ENCODE measurements around the gene MMP25. TPM values are rescaled to one million over a fixed set of nuclear protein-coding genes. Genes with fewer than 3 reads are reported as not detected.

Gene MMP25
- total and polyA plus RNA-seq, 9 of the 15 experiments (the other 6 are each of a cell fraction or from before 2014, with no cell fraction given) = 0.03 to 0.04 TPM; not detected in 7

DNA sequence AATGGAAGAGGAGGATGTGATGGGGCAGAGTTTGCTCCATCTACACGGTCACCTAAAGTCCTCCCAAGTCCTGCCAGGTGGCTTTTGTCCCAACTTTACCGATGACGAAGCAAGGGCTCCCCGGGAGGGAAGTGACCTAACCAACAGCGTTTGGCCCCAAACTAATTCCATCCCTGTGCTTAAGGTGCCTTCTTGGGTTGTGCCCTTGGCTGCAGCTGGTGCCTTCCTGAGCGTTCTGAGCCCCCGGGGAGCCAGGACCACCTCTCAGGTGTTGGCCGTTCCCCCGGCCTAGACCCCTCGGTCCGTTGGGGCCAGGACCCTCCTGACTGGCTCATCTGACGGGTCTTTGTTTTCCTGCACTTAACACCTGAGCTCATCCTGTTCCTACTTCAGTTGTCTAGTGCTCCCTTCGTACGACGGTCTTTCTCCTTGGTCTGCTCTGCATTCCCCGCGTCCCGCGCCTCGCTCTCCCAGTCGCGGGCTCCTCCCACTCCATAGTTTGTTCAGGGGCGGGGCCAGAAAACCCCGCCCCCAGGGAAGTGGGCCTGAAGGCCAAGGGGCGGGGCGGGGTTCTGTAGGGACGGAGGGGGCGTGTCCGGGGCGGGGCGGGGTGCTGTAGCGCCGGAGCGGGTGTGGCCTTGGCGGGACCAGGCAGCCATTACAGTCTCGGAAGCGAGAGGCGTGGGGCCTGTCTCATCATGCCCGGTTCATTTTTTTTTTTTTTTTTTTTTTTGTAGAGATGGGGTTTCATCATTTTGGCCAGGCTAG, 53.6 kb downstream of the MMP25 start (continued):
- TF ChIP-seq, protein P1, sequence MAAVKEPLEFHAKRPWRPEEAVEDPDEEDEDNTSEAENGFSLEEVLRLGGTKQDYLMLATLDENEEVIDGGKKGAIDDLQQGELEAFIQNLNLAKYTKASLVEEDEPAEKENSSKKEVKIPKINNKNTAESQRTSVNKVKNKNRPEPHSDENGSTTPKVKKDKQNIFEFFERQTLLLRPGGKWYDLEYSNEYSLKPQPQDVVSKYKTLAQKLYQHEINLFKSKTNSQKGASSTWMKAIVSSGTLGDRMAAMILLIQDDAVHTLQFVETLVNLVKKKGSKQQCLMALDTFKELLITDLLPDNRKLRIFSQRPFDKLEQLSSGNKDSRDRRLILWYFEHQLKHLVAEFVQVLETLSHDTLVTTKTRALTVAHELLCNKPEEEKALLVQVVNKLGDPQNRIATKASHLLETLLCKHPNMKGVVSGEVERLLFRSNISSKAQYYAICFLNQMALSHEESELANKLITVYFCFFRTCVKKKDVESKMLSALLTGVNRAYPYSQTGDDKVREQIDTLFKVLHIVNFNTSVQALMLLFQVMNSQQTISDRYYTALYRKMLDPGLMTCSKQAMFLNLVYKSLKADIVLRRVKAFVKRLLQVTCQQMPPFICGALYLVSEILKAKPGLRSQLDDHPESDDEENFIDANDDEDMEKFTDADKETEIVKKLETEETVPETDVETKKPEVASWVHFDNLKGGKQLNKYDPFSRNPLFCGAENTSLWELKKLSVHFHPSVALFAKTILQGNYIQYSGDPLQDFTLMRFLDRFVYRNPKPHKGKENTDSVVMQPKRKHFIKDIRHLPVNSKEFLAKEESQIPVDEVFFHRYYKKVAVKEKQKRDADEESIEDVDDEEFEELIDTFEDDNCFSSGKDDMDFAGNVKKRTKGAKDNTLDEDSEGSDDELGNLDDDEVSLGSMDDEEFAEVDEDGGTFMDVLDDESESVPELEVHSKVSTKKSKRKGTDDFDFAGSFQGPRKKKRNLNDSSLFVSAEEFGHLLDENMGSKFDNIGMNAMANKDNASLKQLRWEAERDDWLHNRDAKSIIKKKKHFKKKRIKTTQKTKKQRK (IDR thresholded peaks at IDR 0.05; ENCODE audit: borderline replicate concordance, low read depth, low read length) = no peak
- TF ChIP-seq ZNF3 (CRISPR knock-in tag; IDR thresholded peaks at IDR 0.05) (no peak), FOXK1 (CRISPR knock-in tag; IDR thresholded peaks at IDR 0.05; ENCODE audit: borderline replicate concordance) (peak; percentile 52; the same call in 1 of the 2 replicates), SMARCA5 (IDR thresholded peaks at IDR 0.05) (no peak), BACH1 (tag; IDR thresholded peaks at IDR 0.05) (no peak), TGIF2 (CRISPR knock-in tag; IDR thresholded peaks at IDR 0.05) (no peak), HNRNPUL1 (IDR thresholded peaks at IDR 0.05; ENCODE audit: low read length) (no peak), CBX5 (IDR thresholded peaks at IDR 0.05; ENCODE audit: borderline replicate concordance, low read depth) (no peak), SRSF9 (IDR thresholded peaks at IDR 0.05; ENCODE audit: borderline replicate concordance, low read depth, low read length) (no peak), KLF10 (CRISPR knock-in tag; IDR thresholded peaks at IDR 0.05) (no peak), SMARCC2 (IDR thresholded peaks at IDR 0.05; ENCODE audit: low read depth) (no peak), SIRT6 (IDR thresholded peaks at IDR 0.05; ENCODE audit: low read depth, low read length) (no peak), TAF1 (IDR thresholded peaks at IDR 0.05; ENCODE audit: control insufficient read depth, extremely low read depth, insufficient read depth, low read length, severe bottlenecking) (peak; percentile 36), BCL6 (CRISPR knock-in tag; IDR thresholded peaks at IDR 0.05) (no peak)
- TF ChIP-seq, protein P2, sequence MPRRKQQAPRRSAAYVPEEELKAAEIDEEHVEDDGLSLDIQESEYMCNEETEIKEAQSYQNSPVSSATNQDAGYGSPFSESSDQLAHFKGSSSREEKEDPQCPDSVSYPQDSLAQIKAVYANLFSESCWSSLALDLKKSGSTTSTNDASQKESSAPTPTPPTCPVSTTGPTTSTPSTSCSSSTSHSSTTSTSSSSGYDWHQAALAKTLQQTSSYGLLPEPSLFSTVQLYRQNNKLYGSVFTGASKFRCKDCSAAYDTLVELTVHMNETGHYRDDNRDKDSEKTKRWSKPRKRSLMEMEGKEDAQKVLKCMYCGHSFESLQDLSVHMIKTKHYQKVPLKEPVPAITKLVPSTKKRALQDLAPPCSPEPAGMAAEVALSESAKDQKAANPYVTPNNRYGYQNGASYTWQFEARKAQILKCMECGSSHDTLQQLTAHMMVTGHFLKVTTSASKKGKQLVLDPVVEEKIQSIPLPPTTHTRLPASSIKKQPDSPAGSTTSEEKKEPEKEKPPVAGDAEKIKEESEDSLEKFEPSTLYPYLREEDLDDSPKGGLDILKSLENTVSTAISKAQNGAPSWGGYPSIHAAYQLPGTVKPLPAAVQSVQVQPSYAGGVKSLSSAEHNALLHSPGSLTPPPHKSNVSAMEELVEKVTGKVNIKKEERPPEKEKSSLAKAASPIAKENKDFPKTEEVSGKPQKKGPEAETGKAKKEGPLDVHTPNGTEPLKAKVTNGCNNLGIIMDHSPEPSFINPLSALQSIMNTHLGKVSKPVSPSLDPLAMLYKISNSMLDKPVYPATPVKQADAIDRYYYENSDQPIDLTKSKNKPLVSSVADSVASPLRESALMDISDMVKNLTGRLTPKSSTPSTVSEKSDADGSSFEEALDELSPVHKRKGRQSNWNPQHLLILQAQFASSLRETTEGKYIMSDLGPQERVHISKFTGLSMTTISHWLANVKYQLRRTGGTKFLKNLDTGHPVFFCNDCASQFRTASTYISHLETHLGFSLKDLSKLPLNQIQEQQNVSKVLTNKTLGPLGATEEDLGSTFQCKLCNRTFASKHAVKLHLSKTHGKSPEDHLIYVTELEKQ (CRISPR knock-in tag; IDR thresholded peaks at IDR 0.05) = no peak
- TF ChIP-seq, protein P3, sequence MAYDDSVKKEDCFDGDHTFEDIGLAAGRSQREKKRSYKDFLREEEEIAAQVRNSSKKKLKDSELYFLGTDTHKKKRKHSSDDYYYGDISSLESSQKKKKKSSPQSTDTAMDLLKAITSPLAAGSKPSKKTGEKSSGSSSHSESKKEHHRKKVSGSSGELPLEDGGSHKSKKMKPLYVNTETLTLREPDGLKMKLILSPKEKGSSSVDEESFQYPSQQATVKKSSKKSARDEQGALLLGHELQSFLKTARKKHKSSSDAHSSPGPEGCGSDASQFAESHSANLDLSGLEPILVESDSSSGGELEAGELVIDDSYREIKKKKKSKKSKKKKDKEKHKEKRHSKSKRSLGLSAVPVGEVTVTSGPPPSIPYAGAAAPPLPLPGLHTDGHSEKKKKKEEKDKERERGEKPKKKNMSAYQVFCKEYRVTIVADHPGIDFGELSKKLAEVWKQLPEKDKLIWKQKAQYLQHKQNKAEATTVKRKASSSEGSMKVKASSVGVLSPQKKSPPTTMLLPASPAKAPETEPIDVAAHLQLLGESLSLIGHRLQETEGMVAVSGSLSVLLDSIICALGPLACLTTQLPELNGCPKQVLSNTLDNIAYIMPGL (CRISPR knock-in tag; IDR thresholded peaks at IDR 0.05) = no peak
- TF ChIP-seq, protein P4, sequence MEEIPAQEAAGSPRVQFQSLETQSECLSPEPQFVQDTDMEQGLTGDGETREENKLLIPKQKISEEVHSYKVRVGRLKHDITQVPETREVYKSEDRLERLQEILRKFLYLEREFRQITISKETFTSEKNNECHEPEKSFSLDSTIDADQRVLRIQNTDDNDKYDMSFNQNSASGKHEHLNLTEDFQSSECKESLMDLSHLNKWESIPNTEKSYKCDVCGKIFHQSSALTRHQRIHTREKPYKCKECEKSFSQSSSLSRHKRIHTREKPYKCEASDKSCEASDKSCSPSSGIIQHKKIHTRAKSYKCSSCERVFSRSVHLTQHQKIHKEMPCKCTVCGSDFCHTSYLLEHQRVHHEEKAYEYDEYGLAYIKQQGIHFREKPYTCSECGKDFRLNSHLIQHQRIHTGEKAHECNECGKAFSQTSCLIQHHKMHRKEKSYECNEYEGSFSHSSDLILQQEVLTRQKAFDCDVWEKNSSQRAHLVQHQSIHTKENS (CRISPR knock-in tag; IDR thresholded peaks at IDR 0.05) = no peak
- TF ChIP-seq, protein P5, sequence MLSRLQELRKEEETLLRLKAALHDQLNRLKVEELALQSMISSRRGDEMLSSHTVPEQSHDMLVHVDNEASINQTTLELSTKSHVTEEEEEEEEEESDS (CRISPR knock-in tag; IDR thresholded peaks at IDR 0.05) = no peak

All from K562 (cell line).